KOPT-K1 (cell line): ENCODE measurements around the gene FCF1.
A peak's percentile ranks its signal among the peaks of the same experiment; 100 is the strongest.
"Not testable (repeated sequence)": the region's sequence is repeated elsewhere in the genome, so short reads cannot be mapped to it uniquely, and the experiment has no call there.

Experiments used
- H3K27ac ChIP-seq: fragments of 200-600 bp; sonication (generic); 2 replicates; pipeline ENCODE4 v1.5.1; 2016; ENCODE audit warnings: antibody characterized with exemption, mild to moderate bottlenecking, low read depth, low read length; ENCODE audit not compliant: poor library complexity, severe bottlenecking
- H3K36me3 ChIP-seq: fragments of 200-600 bp; sonication (generic); 2 replicates; pipeline ENCODE4 v1.5.1; 2017; ENCODE audit warnings: antibody characterized with exemption, mild to moderate bottlenecking, low read length, moderate library complexity; ENCODE audit not compliant: insufficient read depth
- H3K9me3 ChIP-seq: fragments of 200-600 bp; sonication (generic); 2 replicates; pipeline ENCODE4 v1.5.1; 2017; ENCODE audit warnings: antibody characterized with exemption, low read length, mild to moderate bottlenecking; ENCODE audit not compliant: insufficient read depth, poor library complexity, severe bottlenecking

Gene FCF1

DNA sequence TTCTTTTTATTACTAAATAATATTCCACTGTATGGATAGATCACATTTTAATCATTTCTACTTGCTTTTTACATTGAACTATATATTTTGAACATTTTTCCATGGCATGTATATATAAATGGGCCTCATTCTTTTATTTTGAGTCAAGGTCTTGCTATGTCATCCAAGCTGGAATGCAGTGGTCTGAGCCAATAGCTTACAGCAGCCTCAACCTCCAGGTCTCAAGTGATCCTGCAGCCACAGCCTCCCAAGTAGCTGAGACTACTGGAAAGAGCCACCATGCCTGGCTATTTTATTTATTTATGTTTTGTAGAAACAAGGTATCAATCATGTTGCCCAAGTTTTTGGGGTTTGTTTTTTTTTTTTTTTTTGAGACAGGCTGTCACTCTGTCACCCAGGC, 7.6 kb downstream of the FCF1 start:
- Histone ChIP-seq H3K36me3 (peaks cover 94% of the 10 kb centered on the region), H3K27ac (no peak overlapping the region), H3K9me3 (no peaks in the 10 kb centered on the region)

- Histone ChIP-seq H3K27ac (no peak overlapping the region), H3K9me3 (peaks cover 4% of the 10 kb centered on the region)
These were observed 10.2 kb downstream of the FCF1 start for GRCh38 chr14:74723134-74723533.

GRCh38 chr14:74732387-74732786, 19.4 kb downstream of the FCF1 start:
- H3K27ac ChIP-seq = no peak overlapping the region
- H3K9me3 ChIP-seq = no peaks in the 10 kb centered on the region
- H3K36me3 ChIP-seq = peaks cover 66% of the 10 kb centered on the region

More at GRCh38 chr14:74723134-74723533, 10.2 kb downstream of the FCF1 start:
- peaks cover 77% of the 10 kb centered on the region for H3K36me3 ChIP-seq

GRCh38 chr14:74733221-74733620, 20.3 kb downstream of the FCF1 start:
- H3K36me3 ChIP-seq = peaks cover 72% of the 10 kb centered on the region
- H3K9me3 ChIP-seq = no peaks in the 10 kb centered on the region
- H3K27ac ChIP-seq = no peak overlapping the region

GRCh38 chr14:74735125-74735524, 22.2 kb downstream of the FCF1 start:
- no peaks in the 10 kb centered on the region for H3K9me3 ChIP-seq
- no peak overlapping the region for H3K27ac ChIP-seq
- peaks cover 88% of the 10 kb centered on the region for H3K36me3 ChIP-seq

- Histone ChIP-seq H3K27ac (no peak overlapping the region), H3K36me3 (peaks cover 66% of the 10 kb centered on the region), H3K9me3 (no peaks in the 10 kb centered on the region)
These were observed 24.9 kb downstream of the FCF1 start for GRCh38 chr14:74737753-74738325.

DNA sequence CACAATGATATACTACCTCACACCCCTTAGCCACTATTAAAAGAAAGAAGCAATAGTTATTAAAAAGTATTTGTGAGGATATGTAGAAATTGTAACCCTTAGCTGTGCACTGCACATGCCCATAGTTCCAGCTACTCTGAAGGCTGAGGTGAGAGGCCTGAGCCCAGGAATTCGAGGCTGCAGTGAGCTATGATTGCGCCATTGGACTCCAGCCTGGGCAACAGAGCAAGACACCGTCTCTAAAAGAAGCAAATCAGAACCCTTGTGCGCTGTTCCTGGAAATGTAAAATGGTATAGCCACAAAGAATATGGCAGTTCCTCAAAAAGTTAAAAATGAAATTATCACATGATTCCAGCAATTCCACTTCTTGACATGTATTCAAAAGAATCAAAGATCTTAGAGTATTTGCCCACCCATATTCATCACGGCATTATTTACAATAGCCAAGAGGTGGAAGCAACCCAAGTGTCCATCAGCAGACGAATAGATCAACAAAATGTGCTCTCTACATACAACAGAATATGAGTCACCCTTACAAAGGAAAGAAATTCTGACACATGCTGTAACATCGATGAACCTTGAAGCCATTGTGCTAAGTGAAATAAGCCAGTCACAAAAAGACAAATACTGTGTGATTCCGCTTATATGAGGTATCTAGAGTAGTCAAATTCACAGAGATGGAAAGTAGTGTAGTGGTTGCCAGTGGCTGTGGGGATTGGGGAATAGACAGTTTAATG, 26.5 kb downstream of the FCF1 start:
- H3K9me3 ChIP-seq = no peaks in the 10 kb centered on the region
- peaks cover 51% of the 10 kb centered on the region for H3K36me3 ChIP-seq
- no peak overlapping the region for H3K27ac ChIP-seq

GRCh38 chr14:74747237-74747636, 34.3 kb downstream of the FCF1 start:
- no peaks in the 10 kb centered on the region for H3K36me3 ChIP-seq
- H3K27ac ChIP-seq = no peak overlapping the region
- peaks cover 5% of the 10 kb centered on the region for H3K9me3 ChIP-seq

- H3K27ac ChIP-seq = no peak overlapping the region
- no peaks in the 10 kb centered on the region for H3K36me3 ChIP-seq
- H3K9me3 ChIP-seq = peaks cover 17% of the 10 kb centered on the region
These were observed 41.2 kb downstream of the FCF1 start for GRCh38 chr14:74754157-74754556.

- Histone ChIP-seq H3K9me3 (peaks cover 17% of the 10 kb centered on the region), H3K27ac (no peak overlapping the region)
These were observed 42.0 kb downstream of the FCF1 start for GRCh38 chr14:74754899-74755298.

GRCh38 chr14:74756326-74756725, 43.4 kb downstream of the FCF1 start:
- H3K36me3 ChIP-seq = no peaks in the 10 kb centered on the region
- H3K9me3 ChIP-seq = peaks cover 17% of the 10 kb centered on the region

More at GRCh38 chr14:74754899-74755298, 42.0 kb downstream of the FCF1 start:
- no peaks in the 10 kb centered on the region for H3K36me3 ChIP-seq

GRCh38 chr14:74758505-74758904, 45.6 kb downstream of the FCF1 start:
- H3K36me3 ChIP-seq, H3K27ac ChIP-seq, H3K9me3 ChIP-seq: not testable (repeated sequence)

More at GRCh38 chr14:74756326-74756725, 43.4 kb downstream of the FCF1 start:
- no peak overlapping the region for H3K27ac ChIP-seq

- H3K9me3 ChIP-seq = no peaks in the 10 kb centered on the region
- peak within 1 kb of the TSS; percentile 84 for H3K27ac ChIP-seq
- peaks cover 30% of the 10 kb centered on the region for H3K36me3 ChIP-seq
These were observed 50.2 kb downstream of the FCF1 start, which contains the start of gene YLPM1 for GRCh38 chr14:74762917-74763802. Gene YLPM1 (plus strand): TSS chr14:74763316. CDS start chr14:74763490, 174 bp downstream.

DNA sequence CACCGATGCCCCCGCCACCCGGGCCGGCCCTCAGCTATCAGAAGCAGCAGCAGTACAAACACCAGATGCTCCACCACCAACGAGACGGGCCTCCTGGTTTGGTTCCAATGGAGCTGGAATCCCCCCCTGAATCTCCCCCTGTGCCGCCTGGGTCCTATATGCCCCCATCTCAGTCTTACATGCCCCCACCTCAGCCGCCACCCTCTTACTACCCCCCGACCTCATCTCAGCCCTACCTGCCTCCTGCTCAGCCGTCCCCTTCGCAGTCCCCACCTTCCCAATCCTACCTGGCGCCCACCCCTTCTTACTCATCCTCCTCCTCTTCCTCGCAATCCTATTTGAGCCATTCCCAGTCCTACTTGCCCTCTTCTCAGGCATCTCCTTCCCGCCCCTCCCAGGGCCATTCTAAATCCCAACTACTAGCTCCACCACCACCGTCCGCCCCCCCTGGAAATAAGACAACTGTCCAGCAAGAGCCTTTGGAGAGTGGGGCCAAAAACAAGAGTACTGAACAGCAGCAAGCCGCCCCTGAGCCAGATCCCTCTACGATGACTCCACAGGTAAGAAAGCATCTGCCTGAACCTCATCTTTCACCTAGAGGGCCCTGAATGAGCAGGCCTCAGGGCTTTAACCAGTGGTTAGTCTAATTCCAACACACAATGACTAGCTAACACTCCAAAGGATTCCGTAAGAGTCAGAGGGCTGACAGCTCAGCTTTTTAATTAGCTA, 51.0 kb downstream of the FCF1 start:
- Histone ChIP-seq H3K36me3 (peaks cover 30% of the 10 kb centered on the region), H3K27ac (peak overlapping the region; percentile 84)

More for the DNA sequence above, 51.0 kb downstream of the FCF1 start:
- no peaks in the 10 kb centered on the region for H3K9me3 ChIP-seq
